HL-60/S4 (cell line): ENCODE data around the gene MLYCD.

Experiments
- in situ Hi-C: fragments of 300-500 bp; cut with MboI; formaldehyde crosslinking; loops from 2 replicates; pipeline ENCODE4 v1.14.3; 2022; ENCODE audit warnings: low sequenced_read_pairs

MLYCD gene

GRCh38 chr16:83899272-83899897 is 470 bp downstream of the MLYCD start:
- in situ Hi-C loops: no loop called here

- in situ Hi-C loops: no loop called here
These were observed 1.1 kb downstream of the MLYCD start for GRCh38 chr16:83899978-83900377.

- in situ Hi-C loops: no loop called here
These were observed 1.7 kb downstream of the MLYCD start for GRCh38 chr16:83900571-83900970.

- in situ Hi-C loops: no loop called here
These were observed 2.2 kb downstream of the MLYCD start for GRCh38 chr16:83901101-83901500.

GRCh38 chr16:83903751-83904150 is 4.8 kb downstream of the MLYCD start:
- in situ Hi-C loops: no loop called here

GRCh38 chr16:83906683-83907082 is 7.8 kb downstream of the MLYCD start:
- in situ Hi-C loops: no loop called here

GRCh38 chr16:83907111-83907510 is 8.2 kb downstream of the MLYCD start:
- in situ Hi-C loops: no loop called here

- in situ Hi-C loops: no loop called here
These were observed 8.8 kb downstream of the MLYCD start for GRCh38 chr16:83907631-83908250.

- in situ Hi-C loops: no loop called here
These were observed 9.9 kb downstream of the MLYCD start for GRCh38 chr16:83908798-83909197.

GRCh38 chr16:83911290-83911689 is 12.4 kb downstream of the MLYCD start:
- in situ Hi-C loops: no loop called here

- in situ Hi-C loops: no loop called here
These were observed 13.8 kb downstream of the MLYCD start for GRCh38 chr16:83912519-83913244.

GRCh38 chr16:83913245-83913633 is 14.3 kb downstream of the MLYCD start:
- in situ Hi-C loops: no loop called here

- in situ Hi-C loops: no loop called here
These were observed 15.3 kb downstream of the MLYCD start for GRCh38 chr16:83914091-83914710.

- in situ Hi-C loops: no loop called here
These were observed 16.2 kb downstream of the MLYCD start for GRCh38 chr16:83915081-83915480.

GRCh38 chr16:83915491-83915890 is 16.6 kb downstream of the MLYCD start:
- in situ Hi-C loops: no loop called here

- in situ Hi-C loops: no loop called here
These were observed 18.5 kb downstream of the MLYCD start for GRCh38 chr16:83917152-83918120.

- in situ Hi-C loops: no loop called here
These were observed 22.1 kb downstream of the MLYCD start for GRCh38 chr16:83920894-83921491.

GRCh38 chr16:83923581-83924365 is 24.9 kb downstream of the MLYCD start:
- in situ Hi-C loops: no loop called here

GRCh38 chr16:83924686-83925085 is 25.8 kb downstream of the MLYCD start:
- in situ Hi-C loops: no loop called here
